HG03066 (cell line): Measurements from ENCODE around the gene SPECC1L.
"Not testable (repeated sequence)": the region's sequence is repeated elsewhere in the genome, so short reads cannot be mapped to it uniquely, and the experiment has no call there.

Source experiments
- ATAC-seq: cut with Tn5 transposase; IDR thresholded peaks from one replicate; pipeline ENCODE4 v1.9.1; 2021; ENCODE audit warnings: low read depth; ENCODE audit not compliant: unreplicated experiment

The SPECC1L gene

GRCh38 chr22:24317511-24317910 lies 46.9 kb downstream of the SPECC1L start:
- not testable (repeated sequence) for ATAC-seq

- no peak for ATAC-seq
Measured at GRCh38 chr22:24319451-24319850, 48.8 kb downstream of the SPECC1L start.

DNA sequence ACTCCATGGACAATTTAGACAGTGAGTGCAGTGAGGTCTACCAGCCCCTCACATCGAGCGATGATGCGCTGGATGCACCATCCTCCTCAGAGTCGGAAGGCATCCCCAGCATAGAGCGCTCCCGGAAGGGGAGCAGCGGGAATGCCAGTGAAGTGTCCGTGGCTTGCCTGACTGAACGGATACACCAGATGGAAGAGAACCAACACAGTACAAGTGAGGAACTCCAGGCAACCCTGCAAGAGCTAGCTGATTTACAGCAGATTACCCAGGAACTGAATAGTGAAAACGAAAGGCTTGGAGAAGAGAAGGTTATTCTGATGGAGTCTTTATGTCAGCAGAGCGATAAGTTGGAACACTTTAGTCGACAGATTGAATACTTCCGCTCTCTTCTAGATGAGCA lies 51.4 kb downstream of the SPECC1L start:
- ATAC-seq, result no peak

- ATAC-seq, result no peak
Measured at GRCh38 chr22:24322522-24322921, 51.9 kb downstream of the SPECC1L start.

DNA sequence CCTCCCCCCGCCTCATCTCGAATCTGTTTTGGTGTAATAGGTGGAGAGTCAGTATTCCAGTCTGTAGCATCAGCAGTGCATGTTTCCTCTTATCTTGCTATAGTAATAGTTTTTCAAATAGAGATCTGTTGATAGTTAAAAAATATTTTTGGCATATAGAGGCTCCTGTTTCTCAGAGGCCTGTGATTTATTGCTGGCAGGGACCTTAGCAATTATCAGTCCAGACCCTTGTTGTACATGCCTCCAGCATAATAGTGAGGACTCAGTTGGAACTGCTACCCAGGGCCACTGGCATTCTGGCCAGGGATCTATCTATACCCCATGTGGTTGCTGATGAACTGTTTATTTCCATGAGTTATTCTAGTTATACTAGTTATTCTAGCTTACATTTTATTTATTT lies 52.6 kb downstream of the SPECC1L start:
- ATAC-seq, result no peak

GRCh38 chr22:24323695-24324094 lies 53.1 kb downstream of the SPECC1L start:
- no peak for ATAC-seq

DNA sequence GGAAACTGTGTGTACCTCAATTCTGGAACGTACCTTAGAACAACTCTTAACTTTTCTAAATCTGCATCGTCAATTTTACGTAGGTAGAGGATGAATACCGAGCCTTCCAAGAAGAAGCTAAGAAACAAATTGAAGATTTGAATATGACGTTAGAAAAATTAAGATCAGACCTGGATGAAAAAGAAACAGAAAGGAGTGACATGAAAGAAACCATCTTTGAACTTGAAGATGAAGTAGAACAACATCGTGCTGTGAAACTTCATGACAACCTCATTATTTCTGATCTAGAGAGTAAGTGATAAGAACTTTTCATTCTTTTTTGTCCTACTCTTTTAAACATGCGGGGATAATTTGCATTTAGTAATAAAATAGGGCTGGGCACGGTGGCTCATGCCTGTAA lies 53.5 kb downstream of the SPECC1L start:
- ATAC-seq, result no peak

DNA sequence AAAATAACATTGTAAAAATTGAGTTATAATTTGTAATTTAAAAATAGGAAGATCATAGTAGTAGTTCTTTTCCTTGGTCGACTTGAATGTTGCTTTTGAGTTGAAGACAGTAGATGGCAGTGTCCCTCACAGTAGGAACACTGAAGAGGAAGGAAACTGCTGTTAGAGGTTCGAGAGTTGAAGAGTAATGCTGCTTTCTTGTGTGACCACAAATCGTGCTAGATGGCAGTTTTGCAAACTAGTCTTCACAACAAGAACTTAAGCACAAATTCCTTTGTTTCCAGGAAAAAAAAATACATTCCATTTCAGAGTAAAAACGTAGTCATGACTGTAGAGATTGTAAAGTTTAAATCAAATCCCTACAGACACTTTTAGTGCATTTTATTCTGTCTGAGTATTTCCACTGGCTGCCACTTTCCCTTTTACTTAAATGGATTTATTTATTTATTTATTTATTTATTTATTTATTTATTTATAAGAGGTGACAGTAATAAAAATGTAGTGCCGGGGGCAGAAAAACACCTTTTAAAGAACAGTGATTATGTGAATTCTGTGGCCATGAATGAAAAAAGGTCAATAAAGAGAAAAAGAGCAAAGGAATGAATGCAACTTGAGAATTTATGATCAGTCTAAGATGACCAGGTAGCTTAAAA lies 54.6 kb downstream of the SPECC1L start:
- ATAC-seq, result no peak

GRCh38 chr22:24326266-24326665 lies 55.6 kb downstream of the SPECC1L start:
- no peak for ATAC-seq

GRCh38 chr22:24327832-24328231 lies 57.2 kb downstream of the SPECC1L start:
- ATAC-seq, result no peak

DNA sequence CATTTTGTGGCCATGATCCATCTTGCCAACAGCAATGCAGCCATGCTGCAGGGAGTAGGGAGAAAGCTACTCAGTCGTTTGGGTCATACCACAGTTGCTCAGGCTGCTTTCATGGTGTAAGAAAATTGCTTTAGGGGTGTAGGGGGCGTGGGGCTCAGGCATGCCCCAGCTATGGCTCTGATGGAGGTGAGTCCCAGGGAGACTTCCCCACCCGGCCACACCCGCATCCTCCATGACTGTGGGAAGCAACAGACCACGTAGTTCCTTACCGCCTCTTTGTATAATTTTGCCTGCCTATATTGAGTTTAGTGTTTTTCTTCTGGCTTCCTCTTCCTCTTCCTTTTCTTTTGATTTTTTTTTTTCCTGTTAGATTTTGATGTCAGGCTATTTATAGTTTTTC lies 58.8 kb downstream of the SPECC1L start:
- ATAC-seq, result no peak

GRCh38 chr22:24330636-24331035 lies 60.0 kb downstream of the SPECC1L start:
- ATAC-seq, result no peak

DNA sequence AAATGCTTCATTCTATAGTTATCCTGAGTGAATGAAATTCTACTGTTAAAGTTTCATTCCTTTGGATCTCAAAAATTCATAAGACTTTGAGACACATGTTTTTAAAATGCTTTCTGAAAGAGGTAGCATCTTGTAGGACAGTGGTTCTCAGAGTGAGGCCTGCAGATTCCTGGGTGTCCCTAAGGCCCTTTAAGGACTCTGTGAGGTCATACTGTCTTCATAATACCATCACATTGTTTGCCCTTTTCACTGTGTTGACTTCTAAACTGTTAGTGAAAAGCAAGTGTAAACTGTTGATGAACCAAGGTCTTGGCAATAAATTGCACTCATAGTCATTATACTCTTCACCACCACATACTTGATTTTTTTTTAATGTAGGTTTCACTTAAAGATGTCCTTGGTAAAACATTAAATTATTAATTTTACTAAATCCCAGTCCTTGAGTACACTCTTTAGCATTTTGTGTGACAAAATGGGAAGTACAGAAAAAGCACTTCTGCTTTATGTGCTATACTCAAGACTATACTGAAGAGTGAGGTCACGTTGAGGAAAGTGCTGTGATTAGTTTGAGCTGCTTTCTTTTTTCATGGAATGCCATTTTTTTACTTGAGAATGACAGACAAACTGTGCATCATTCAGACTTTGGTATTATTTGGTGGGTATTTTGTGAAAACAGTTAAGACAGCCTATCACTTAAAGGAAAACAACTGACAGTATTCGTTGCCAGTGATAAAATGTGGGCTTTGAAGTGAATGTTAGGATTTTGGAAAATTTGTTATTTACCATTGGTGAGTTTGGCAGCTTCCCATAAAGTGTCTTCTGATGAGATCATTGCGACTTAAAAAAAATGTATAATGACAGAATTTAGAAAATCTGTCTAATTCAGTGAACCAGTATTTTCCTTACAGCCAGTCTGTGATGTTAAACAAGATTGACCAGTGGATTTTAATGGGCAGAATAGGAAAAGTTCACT lies 61.1 kb downstream of the SPECC1L start:
- no peak for ATAC-seq

GRCh38 chr22:24333301-24333700 lies 62.7 kb downstream of the SPECC1L start:
- ATAC-seq, result no peak

GRCh38 chr22:24335496-24335895 lies 64.9 kb downstream of the SPECC1L start:
- no peak for ATAC-seq

DNA sequence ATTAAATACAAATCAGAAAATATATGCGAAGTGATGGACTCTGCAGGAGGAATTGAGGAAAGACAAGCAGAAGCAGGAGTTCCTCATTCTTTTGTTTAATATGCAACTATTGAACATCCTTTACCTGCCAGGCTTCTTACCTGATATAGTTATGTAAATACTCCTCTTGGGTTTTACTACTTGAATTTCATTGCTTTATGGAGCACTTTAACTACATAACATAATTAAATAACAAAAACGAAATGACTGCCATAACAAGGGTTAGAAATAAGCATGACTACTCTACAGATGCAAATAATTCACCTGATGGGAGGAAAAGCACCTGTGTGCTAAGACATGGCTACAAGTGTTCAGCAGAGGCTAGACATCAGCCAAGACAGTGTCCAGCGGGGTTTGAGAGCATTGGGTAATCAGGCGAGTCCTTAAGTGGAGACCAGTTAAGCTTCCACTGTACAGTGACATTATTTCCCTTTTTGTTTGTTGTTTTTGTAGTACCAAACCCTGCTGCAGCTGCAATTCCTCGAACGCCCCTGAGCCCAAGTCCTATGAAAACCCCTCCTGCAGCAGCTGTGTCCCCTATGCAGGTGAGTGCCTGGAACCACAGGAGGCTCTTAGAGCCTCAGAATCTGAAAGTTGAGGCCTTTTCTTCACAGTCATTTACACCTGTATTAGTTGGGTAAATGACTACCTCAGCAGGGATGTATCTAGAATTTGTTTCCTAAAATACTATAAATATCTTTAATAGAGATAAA lies 67.4 kb downstream of the SPECC1L start:
- ATAC-seq, result no peak

- ATAC-seq, result no peak
Measured at GRCh38 chr22:24338726-24339451, 68.3 kb downstream of the SPECC1L start.

- ATAC-seq, result no peak
Measured at GRCh38 chr22:24339452-24339747, 68.8 kb downstream of the SPECC1L start.

DNA sequence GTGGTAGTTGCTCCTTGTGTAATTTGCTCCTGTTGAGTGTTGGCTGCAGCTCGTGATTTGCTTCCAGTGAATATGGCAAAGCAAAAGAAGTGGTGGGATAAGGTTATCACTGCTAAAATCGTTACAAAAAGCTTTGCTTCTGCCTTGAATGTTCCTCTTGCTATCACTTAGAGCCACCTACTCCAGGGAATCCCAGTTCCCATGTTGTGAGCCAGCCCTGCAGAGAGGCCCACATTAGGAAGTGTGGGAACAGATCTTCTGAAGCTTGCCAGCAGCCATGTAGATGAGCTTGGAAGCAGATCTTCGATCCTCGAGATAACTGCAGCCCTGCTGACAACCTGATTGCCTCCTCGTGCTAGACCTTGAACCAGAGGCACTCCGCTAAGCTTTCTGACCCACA lies 71.0 kb downstream of the SPECC1L start:
- ATAC-seq, result no peak

- ATAC-seq, result no peak
Measured at GRCh38 chr22:24350627-24351026, 80.0 kb downstream of the SPECC1L start.

GRCh38 chr22:24353121-24353520 lies 82.5 kb downstream of the SPECC1L start:
- no peak for ATAC-seq
